ENCODE results near the gene RAB39A.

DNA sequence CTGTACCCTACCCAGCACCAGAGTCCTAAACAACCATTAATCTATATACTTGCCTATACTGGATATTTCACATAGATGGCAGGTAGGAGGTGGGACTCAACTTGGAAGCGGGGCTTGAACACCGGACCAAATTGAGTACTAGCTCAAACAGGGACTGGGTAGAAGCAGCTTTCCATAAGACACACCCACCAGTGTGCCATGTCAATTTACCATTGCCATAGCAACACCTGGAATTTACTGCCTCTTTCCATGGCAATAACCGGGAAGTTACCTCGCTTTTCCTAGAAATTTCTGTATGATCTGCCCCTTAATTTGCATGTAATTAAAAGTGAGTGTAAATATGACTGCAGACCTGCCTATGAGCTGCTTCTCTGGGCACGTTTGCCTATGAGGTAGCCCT is 41.8 kb downstream of the RAB39A start:
- TF ChIP-seq EZH2phosphoT487 (IDR thresholded peaks at IDR 0.05; ENCODE audit: borderline replicate concordance, low read depth, low read length), result no peak
- TF ChIP-seq, protein P1, sequence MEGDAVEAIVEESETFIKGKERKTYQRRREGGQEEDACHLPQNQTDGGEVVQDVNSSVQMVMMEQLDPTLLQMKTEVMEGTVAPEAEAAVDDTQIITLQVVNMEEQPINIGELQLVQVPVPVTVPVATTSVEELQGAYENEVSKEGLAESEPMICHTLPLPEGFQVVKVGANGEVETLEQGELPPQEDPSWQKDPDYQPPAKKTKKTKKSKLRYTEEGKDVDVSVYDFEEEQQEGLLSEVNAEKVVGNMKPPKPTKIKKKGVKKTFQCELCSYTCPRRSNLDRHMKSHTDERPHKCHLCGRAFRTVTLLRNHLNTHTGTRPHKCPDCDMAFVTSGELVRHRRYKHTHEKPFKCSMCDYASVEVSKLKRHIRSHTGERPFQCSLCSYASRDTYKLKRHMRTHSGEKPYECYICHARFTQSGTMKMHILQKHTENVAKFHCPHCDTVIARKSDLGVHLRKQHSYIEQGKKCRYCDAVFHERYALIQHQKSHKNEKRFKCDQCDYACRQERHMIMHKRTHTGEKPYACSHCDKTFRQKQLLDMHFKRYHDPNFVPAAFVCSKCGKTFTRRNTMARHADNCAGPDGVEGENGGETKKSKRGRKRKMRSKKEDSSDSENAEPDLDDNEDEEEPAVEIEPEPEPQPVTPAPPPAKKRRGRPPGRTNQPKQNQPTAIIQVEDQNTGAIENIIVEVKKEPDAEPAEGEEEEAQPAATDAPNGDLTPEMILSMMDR (conservative IDR thresholded peaks at IDR 0.05; ENCODE audit: low read length), result no peak
